Measurements from ENCODE around the gene NPTN.

The NPTN gene

DNA sequence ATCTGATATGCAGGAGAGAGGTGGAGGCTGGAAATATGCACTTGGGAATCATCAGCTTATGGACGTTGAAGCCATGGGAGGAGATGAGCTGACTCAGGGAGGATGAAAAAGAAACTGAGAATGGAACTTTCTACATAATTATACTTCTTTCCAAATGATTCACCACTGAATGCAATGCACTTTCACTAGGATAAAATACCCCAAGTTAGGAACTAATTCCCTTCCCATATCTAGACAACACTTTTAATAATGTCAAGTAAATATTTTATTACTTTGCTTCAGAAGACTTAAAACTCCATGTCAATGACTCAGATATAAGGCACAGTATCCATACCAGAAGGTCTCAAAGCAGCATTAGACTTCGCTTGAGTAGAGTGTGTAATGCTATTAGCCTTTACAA lies 24.2 kb downstream of the NPTN start:
- TF ChIP-seq, protein P1, sequence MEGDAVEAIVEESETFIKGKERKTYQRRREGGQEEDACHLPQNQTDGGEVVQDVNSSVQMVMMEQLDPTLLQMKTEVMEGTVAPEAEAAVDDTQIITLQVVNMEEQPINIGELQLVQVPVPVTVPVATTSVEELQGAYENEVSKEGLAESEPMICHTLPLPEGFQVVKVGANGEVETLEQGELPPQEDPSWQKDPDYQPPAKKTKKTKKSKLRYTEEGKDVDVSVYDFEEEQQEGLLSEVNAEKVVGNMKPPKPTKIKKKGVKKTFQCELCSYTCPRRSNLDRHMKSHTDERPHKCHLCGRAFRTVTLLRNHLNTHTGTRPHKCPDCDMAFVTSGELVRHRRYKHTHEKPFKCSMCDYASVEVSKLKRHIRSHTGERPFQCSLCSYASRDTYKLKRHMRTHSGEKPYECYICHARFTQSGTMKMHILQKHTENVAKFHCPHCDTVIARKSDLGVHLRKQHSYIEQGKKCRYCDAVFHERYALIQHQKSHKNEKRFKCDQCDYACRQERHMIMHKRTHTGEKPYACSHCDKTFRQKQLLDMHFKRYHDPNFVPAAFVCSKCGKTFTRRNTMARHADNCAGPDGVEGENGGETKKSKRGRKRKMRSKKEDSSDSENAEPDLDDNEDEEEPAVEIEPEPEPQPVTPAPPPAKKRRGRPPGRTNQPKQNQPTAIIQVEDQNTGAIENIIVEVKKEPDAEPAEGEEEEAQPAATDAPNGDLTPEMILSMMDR (IDR thresholded peaks at IDR 0.05): no peak
- DNase-seq (ENCODE audit: low spot score): no peak
- no peak overlapping the region for H3K4me3 ChIP-seq
- peak overlapping the region in 1 of 2 donors; percentile 42 for H3K27ac ChIP-seq

DNA sequence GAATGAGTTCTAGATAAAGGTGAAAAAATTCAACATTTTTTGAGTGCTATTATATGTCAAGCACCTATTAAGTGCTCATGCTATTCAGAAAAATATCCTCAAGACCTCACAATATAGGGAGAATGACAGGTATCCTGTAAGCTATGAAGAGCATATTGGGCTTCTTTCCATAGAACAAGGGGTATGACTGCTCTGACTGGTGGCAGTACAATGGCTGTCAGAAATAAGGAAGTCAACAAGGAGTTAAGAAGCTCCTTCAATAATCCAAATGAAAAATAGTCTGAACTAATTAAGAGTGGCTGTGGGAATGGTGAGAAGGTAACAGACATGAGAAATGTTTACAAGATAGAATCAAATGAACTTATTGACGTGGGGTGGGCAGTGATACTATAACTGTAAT lies 24.7 kb downstream of the NPTN start:
- no peak overlapping the region for H3K4me3 ChIP-seq
- DNase-seq (ENCODE audit: low spot score): no peak
- TF ChIP-seq, protein P1 (IDR thresholded peaks at IDR 0.05): no peak
- peak overlapping the region in 1 of 2 donors; percentile 42 for H3K27ac ChIP-seq

DNA sequence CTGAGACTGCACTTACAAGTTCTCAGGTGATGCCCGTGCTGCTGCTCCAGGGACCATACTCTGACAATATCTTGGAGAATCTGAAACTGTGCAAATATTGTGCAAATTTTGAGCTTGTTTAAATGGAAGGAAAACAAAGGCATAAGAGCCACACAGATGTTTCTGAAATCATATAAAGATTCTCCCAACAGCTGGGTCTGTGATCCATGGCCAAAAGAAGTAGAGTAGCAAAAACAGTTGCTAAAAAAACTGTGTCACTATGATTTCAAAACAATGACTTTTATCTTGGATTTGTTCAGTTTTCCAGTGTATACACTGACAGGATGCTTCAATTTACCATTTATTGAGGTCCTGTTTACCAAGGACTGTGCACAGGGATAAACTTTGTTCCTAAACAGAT lies 25.3 kb downstream of the NPTN start:
- Histone ChIP-seq H3K4me3 (no peak overlapping the region), H3K27ac (no peak overlapping the region)
- TF ChIP-seq, protein P1 (IDR thresholded peaks at IDR 0.05): no peak
- DNase-seq (ENCODE audit: low spot score): no peak

GRCh38 chr15:73607405-73607804 lies 25.8 kb downstream of the NPTN start:
- Histone ChIP-seq H3K4me3 (no peak overlapping the region), H3K27ac (no peak overlapping the region)
- no peak for DNase-seq (ENCODE audit: low spot score)
- TF ChIP-seq, protein P1 (IDR thresholded peaks at IDR 0.05): no peak

DNA sequence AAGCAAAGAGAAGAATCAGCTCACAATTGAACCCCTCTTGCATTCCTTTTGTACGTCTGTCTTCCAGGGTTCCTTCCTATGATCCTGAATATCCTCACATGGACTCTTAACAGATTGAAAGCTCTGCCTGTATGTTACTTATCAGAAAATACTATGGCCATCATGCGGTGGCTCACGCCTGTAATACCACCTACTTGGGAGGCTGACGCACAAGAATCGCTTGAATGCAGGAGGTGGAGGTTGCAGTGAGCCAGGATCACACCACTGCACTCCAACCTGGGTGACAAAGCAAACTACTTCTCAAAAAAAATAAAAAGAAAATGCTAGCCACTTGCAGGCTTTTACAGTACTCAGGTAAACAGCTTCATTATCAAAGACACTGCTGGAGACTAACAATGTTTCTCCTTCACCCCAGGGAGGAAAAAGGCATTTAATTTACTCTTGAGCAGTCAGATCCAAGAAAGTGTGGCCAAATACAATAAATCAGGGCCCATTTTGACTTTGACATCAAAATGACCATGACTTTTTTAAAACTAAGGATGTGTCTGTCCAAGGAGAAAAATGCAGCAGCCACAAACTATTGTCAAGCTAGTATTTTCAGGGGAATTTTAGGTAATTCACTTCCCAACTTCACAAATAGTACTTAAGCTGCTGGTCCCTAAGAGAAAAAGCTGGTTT lies 27.3 kb downstream of the NPTN start:
- no peak overlapping the region for H3K27ac ChIP-seq
- DNase-seq (ENCODE audit: low spot score): no peak
- TF ChIP-seq, protein P1 (IDR thresholded peaks at IDR 0.05): no peak
- no peak overlapping the region for H3K4me3 ChIP-seq

DNA sequence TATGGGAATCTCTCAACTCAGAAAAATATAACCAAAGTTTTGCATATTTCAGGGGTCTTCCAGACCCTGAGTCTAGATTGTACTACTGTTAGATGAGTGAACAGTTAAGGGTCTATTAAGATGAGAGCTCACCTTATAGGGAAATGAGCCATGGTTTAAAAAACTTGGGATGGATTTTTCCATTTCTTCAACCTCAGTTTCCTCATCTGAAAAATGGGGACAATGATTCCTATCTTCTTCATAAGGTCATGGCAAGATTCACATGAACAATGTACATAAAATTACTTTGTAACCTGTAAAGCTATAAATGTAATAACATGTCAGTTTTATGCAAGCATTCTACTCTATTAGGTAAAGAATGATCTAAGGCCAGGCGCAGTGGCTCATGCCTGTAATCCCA lies 28.7 kb downstream of the NPTN start:
- no peak overlapping the region for H3K4me3 ChIP-seq
- no peak overlapping the region for H3K27ac ChIP-seq
- no peak for DNase-seq (ENCODE audit: low spot score)

GRCh38 chr15:73602992-73603391 lies 30.2 kb downstream of the NPTN start:
- TF ChIP-seq, protein P1 (IDR thresholded peaks at IDR 0.05): no peak
- DNase-seq (ENCODE audit: low spot score): no peak
- no peak overlapping the region for H3K4me3 ChIP-seq
- H3K27ac ChIP-seq: peak overlapping the region; percentile 40 to 79

More for the DNA sequence above, 28.7 kb downstream of the NPTN start:
- TF ChIP-seq, protein P1 (IDR thresholded peaks at IDR 0.05): no peak
